CD14-positive monocyte (primary cell): ENCODE data around the gene SLC2A9. TPM values are rescaled to one million over a fixed set of nuclear protein-coding genes. Genes with fewer than 3 reads are reported as not detected.

Experiments
- DNase-seq, 3 donors: peaks; one replicate each; pipeline ENCODE4 v3.0.0-alpha.2; 2011 to 2022
- H2AFZ ChIP-seq: 2 replicates; pipeline ENCODE4 v1.6.0; 2012; ENCODE audit warnings: mild to moderate bottlenecking, low read depth, low read length, inconsistent platforms; ENCODE audit not compliant: insufficient read depth, poor library complexity, severe bottlenecking
- H3K27ac ChIP-seq, 2 donors: 1 replicate in 1 of 2; 2 replicates in 1 of 2; pipeline ENCODE4 v1.5.1; 2012 to 2013; ENCODE audit warnings: low read length in 2 of 2, control low read depth in 1 of 2, inconsistent platforms in 1 of 2, low read depth in 1 of 2, mild to moderate bottlenecking in 1 of 2
- H3K27me3 ChIP-seq, 2 donors: one replicate each; pipeline versions ENCODE4 v1.6.0 to v1.6.1; 2011 to 2013; ENCODE audit warnings: low read length in 2 of 2; ENCODE audit not compliant: control insufficient read depth in 2 of 2, insufficient read depth in 2 of 2
- H3K36me3 ChIP-seq, 2 donors: replicated peaks in 1 of 2; 1 replicate in 1 of 2; 2 replicates in 1 of 2; pipeline versions ENCODE4 v1.5.1 to v1.6.1; 2012 to 2013; ENCODE audit warnings: low read length in 2 of 2, control low read depth in 1 of 2, inconsistent platforms in 1 of 2, mild to moderate bottlenecking in 1 of 2; ENCODE audit not compliant: insufficient read depth in 2 of 2, control insufficient read depth in 1 of 2
- H3K4me1 ChIP-seq, 2 donors: 1 replicate in 1 of 2; 2 replicates in 1 of 2; pipeline versions ENCODE4 v1.5.1 to v1.6.1; 2012 to 2013; ENCODE audit warnings: low read length in 2 of 2, control low read depth in 1 of 2, inconsistent platforms in 1 of 2, mild to moderate bottlenecking in 1 of 2, moderate library complexity in 1 of 2; ENCODE audit not compliant: insufficient read depth in 2 of 2, control insufficient read depth in 1 of 2
- H3K4me2 ChIP-seq: replicated peaks from 2 replicates; pipeline ENCODE3; 2012; ENCODE audit warnings: low read length, moderate library complexity, mild to moderate bottlenecking; ENCODE audit not compliant: poor library complexity, severe bottlenecking; ENCODE audit errors: extremely low read depth
- H3K4me3 ChIP-seq, 3 experiments: fragments of 200-600 bp in 1 of 3; sonication (generic) in 1 of 3; replicated peaks in 1 of 3; 1 replicate in 2 of 3; 2 replicates in 1 of 3; pipeline ENCODE4 v1.5.1; 2011 to 2013; ENCODE audit warnings: low read length in 3 of 3, mild to moderate bottlenecking in 3 of 3, control low read depth in 2 of 3, low read depth in 2 of 3, inconsistent platforms in 1 of 3, moderate library complexity in 1 of 3
- H3K79me2 ChIP-seq: 2 replicates; pipeline ENCODE4 v1.6.0; 2012; ENCODE audit warnings: mild to moderate bottlenecking, control low read depth, inconsistent platforms, low read length, moderate library complexity; ENCODE audit not compliant: insufficient read depth
- H3K9ac ChIP-seq: 2 replicates; pipeline ENCODE4 v1.6.0; 2017; ENCODE audit warnings: low read length, mild to moderate bottlenecking; ENCODE audit not compliant: insufficient read depth, poor library complexity, severe bottlenecking
- H3K9me3 ChIP-seq, 2 donors: replicated peaks in 1 of 2; 1 replicate in 1 of 2; 2 replicates in 1 of 2; pipeline versions ENCODE4 v1.5.1 to v1.6.1; 2012 to 2013; ENCODE audit warnings: low read length in 2 of 2, control low read depth in 1 of 2; ENCODE audit not compliant: control insufficient read depth in 1 of 2, insufficient read depth in 1 of 2
- H4K20me1 ChIP-seq: 2 replicates; pipeline ENCODE4 v1.6.0; 2012; ENCODE audit warnings: mild to moderate bottlenecking, low read length, control low read depth, moderate library complexity; ENCODE audit not compliant: insufficient read depth
- H3K27ac Mint-ChIP-seq, 7 donors: one replicate each; pipeline ENCODE4 v1.8.0; 2020; ENCODE audit warnings: mild to moderate bottlenecking in 7 of 7, mixed read lengths in 7 of 7, moderate library complexity in 6 of 7, inconsistent platforms in 2 of 7
- H3K27me3 Mint-ChIP-seq, 3 donors: one replicate each; pipeline ENCODE4 v1.8.0; 2021 to 2022; ENCODE audit warnings: low read depth in 3 of 3, mild to moderate bottlenecking in 3 of 3, mixed read lengths in 3 of 3, moderate library complexity in 3 of 3, inconsistent platforms in 1 of 3
- H3K36me3 Mint-ChIP-seq, 2 donors: one replicate each; pipeline ENCODE4 v1.8.0; 2020; ENCODE audit warnings: mixed read lengths in 2 of 2, inconsistent platforms in 1 of 2, mild to moderate bottlenecking in 1 of 2
- H3K4me1 Mint-ChIP-seq: one replicate; pipeline ENCODE4 v1.8.0; 2020; ENCODE audit warnings: mild to moderate bottlenecking, mixed read lengths
- H3K4me3 Mint-ChIP-seq, 2 donors: one replicate each; pipeline ENCODE4 v1.8.0; 2020; ENCODE audit warnings: mild to moderate bottlenecking in 2 of 2, mixed read lengths in 2 of 2, moderate library complexity in 1 of 2
- H3K9me3 Mint-ChIP-seq, 7 donors: one replicate each; pipeline ENCODE4 v1.8.0; 2020 to 2022; ENCODE audit warnings: mixed read lengths in 7 of 7, mild to moderate bottlenecking in 6 of 7, moderate library complexity in 6 of 7, inconsistent platforms in 2 of 7
- WGBS: methylation state at CpG from one replicate; pipeline ENCODE4 v1.1.5; 2013; ENCODE audit warnings: missing lambda C conversion rate; ENCODE audit not compliant: insufficient coverage; 5-methylcytosine and 5-hydroxymethylcytosine counted together
- intact Hi-C, 2 donors: fragments of 100-400 bp; cut with micrococcal nuclease; formaldehyde crosslinking; loops; one replicate each; pipeline versions ENCODE4 v1.15.0 to v1.15.1; 2023
- polyA plus RNA-seq, 3 donors: library from polyadenylated mRNA; depleted of rRNA in 1 of 3; unstranded in 2 of 3; stranded (reverse) in 1 of 3; fragments of 300-500 nt in 2 of 3; fragments of >200 nt in 1 of 3; fragmentation: Illumina TruSeq in 2 of 3; gene quantifications; 1 replicate in 2 of 3; 2 replicates in 1 of 3; pipeline ENCODE4 v1.2.3, GENCODE V29; 2012 to 2021
- TF ChIP-seq, protein P1 (sequence below): fragments of 200-600 bp; IDR thresholded peaks from one replicate; pipeline ENCODE4 v1.8.0; 2022; ENCODE audit warnings: antibody characterized with exemption, mild to moderate bottlenecking

Gene SLC2A9
- polyA plus RNA-seq, 3 donors = 27.3 to 38.6 (median 34.7) TPM

DNA sequence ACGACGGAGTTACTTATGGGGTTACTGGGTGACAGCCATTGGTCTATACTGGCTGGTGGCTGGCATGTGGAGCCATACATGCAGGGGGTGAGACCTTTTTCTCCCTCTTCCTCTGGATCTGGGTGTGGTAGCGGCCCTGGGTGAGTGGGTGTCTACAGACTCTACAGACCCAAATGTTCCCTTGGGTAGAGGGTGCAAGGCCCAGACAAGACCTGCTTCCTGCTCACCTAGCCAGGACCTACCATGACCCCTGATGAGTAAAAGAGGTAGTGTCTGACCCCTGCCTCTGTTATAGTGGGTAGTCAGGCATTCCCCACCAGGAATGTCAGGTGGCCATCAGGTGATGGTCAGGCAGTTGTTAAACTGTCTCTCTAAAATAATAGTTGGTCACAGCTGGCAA lies 66.8 kb downstream of the SLC2A9 start:
- Histone ChIP-seq H3K9ac (no peak overlapping the region), H3K9me3 (no peaks in the 10 kb centered on the region), H3K4me1 (no peaks in the 10 kb centered on the region), H3K36me3 (peaks cover 24 to 56% of the 10 kb centered on the region in 2 donors), H3K27me3 (no peaks in the 10 kb centered on the region), H3K4me2 (no peak overlapping the region), H3K27ac (no peak overlapping the region), H3K4me3 (no peak overlapping the region), H3K79me2 (no peaks in the 10 kb centered on the region), H4K20me1 (peaks cover 18% of the 10 kb centered on the region), H2AFZ (no peak overlapping the region)
- peaks cover 0 to 6% (median 2%) of the 10 kb centered on the region in 7 donors for H3K9me3 Mint-ChIP-seq
- WGBS = no CpG with 5 or more reads among the region's 3 CpGs
- H3K4me3 Mint-ChIP-seq = no peak overlapping the region
- no peaks in the 10 kb centered on the region for H3K27me3 Mint-ChIP-seq
- no peak for DNase-seq
- TF ChIP-seq, protein P1, sequence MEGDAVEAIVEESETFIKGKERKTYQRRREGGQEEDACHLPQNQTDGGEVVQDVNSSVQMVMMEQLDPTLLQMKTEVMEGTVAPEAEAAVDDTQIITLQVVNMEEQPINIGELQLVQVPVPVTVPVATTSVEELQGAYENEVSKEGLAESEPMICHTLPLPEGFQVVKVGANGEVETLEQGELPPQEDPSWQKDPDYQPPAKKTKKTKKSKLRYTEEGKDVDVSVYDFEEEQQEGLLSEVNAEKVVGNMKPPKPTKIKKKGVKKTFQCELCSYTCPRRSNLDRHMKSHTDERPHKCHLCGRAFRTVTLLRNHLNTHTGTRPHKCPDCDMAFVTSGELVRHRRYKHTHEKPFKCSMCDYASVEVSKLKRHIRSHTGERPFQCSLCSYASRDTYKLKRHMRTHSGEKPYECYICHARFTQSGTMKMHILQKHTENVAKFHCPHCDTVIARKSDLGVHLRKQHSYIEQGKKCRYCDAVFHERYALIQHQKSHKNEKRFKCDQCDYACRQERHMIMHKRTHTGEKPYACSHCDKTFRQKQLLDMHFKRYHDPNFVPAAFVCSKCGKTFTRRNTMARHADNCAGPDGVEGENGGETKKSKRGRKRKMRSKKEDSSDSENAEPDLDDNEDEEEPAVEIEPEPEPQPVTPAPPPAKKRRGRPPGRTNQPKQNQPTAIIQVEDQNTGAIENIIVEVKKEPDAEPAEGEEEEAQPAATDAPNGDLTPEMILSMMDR = no peak
- H3K27ac Mint-ChIP-seq = no peak overlapping the region
- peaks cover 8% of the 10 kb centered on the region for H3K4me1 Mint-ChIP-seq
- intact Hi-C loops = no loop called here
- peaks cover 49 to 68% of the 10 kb centered on the region in 2 donors for H3K36me3 Mint-ChIP-seq

DNA sequence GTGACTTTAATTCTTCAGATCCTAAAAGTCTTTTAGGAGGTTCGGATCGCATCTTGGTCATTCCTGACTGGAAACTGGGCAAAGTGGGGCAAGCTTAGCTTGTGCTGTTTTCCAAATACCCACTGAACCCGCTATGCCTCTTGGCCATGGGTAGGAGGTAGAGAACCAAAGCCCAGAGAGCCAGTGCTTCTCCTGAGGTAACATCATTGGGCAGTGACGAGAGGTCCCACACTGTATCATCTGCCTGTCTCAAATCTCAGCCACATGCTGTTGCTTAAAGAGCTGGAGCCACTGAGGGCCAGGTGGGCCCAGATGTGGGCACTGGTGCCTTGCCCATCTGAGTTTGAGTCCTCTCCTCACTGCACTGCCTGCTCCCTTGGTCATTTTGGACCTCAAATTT lies 68.2 kb downstream of the SLC2A9 start:
- no peak for DNase-seq
- no peaks in the 10 kb centered on the region for H3K27me3 Mint-ChIP-seq
- H3K27ac Mint-ChIP-seq = peak overlapping the region in 1 of 7 donors; percentile 40
- Histone ChIP-seq H3K4me3 (no peak overlapping the region), H3K79me2 (no peaks in the 10 kb centered on the region), H3K4me2 (no peak overlapping the region), H3K9me3 (no peaks in the 10 kb centered on the region), H3K4me1 (no peaks in the 10 kb centered on the region), H3K36me3 (peaks cover 26 to 59% of the 10 kb centered on the region in 2 donors), H3K27me3 (no peaks in the 10 kb centered on the region), H4K20me1 (peaks cover 20% of the 10 kb centered on the region), H3K27ac (no peak overlapping the region), H2AFZ (no peak overlapping the region), H3K9ac (no peak overlapping the region)
- 100% methylated on average over 3 of the region's 4 CpGs for WGBS
- intact Hi-C loops = no loop called here
- H3K4me1 Mint-ChIP-seq = peaks cover 5% of the 10 kb centered on the region
- peaks cover 45 to 63% of the 10 kb centered on the region in 2 donors for H3K36me3 Mint-ChIP-seq
- TF ChIP-seq, protein P1 = no peak
- peaks cover 0 to 2% (median 0%) of the 10 kb centered on the region in 7 donors for H3K9me3 Mint-ChIP-seq
- H3K4me3 Mint-ChIP-seq = no peak overlapping the region
